GM21515 (cell line): ENCODE results near the gene RDH13.
"Not testable (repeated sequence)": the region's sequence is repeated elsewhere in the genome, so short reads cannot be mapped to it uniquely, and the experiment has no call there.

Source experiments
- ATAC-seq: cut with Tn5 transposase; IDR thresholded peaks from one replicate; pipeline ENCODE4 v1.9.1; 2021; ENCODE audit not compliant: unreplicated experiment

Gene RDH13

DNA sequence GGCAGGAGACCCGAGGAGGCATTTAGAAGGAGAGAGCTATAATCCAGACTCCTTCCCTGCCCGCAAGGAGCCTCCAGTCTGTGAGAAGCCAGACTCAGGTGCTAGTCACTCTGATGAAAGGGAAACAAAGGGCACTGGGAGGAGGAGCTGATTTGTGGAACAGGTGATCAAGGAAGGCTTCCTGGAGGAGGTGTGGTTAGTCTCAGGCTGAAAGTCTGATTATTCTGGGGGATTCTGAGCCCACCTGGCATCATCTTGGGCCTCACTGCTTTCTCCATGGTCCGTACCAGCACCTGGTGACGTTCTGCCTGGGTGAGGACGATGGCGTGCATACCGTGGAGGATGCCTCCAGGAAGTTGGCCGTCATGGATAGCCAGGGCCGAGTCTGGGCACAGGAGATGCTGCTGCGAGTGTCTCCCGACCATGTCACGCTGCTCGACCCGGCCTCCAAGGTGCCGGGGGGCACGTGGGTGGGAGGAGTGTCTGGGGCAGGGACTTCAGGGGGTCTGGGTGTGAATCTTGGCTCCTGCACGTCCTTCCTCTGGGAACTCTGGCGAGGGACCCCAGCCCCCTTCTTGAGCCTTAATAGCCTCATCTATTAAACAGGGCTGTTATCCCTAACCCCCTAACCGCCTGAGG lies 16.6 kb upstream of the RDH13 start:
- no peak for ATAC-seq

DNA sequence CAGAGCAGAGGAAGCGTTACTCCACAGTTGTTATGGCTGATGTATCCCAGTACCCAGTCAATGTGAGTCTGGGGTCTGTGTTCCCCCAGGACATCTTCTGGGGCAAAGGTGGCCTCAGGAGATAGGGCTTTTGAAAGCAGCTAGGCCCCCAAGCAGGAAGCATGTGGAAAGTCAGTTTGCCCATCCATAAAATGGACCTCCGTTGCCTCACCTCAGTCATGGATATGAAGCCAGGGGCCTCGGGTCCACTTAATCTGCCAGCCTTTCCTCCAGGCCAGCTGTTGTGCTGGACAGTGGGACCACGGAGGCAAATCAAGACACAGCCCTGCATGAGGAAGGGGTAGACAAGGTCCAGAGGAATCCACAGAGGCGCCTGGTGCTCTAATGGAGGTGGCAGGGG lies 16.0 kb upstream of the RDH13 start:
- no peak for ATAC-seq

DNA sequence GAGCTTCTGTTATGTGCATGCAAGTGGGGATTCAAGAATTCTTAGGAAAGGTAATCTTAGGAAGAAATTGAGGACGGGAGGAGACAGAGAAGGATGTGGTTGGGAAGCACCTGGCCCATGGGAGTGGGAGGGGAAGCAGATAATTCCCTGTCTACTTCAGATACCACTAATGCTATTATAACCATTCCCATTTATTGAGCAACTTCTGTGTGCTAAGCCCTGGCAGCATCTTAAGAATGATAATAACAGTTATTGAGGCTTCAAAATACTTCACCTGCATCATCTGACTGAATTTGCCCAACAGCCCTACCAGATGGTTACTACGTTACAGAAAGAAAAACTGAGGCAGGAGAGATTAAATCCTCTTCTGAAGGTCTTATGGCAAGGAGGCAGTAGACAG lies 14.2 kb upstream of the RDH13 start:
- no peak for ATAC-seq

DNA sequence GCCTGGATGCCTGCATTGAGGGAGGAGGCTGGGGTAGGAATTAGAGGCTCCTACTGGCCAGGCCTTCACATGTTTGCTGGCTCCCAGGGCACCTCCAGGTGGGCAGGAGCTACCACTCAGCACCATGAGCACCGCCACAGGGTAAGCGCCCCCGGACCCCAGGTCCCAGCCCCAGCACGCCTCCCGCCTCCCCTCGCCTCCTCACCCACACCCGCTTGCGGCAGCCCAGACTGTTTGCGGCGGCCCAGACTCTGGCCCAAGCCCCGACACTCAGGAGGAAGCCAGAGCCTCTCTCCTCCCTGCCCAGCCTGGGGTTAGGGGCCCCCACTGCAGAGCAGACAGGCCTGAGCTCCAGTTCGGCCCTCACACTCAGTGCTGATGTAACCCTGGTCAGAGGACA lies 13.4 kb upstream of the RDH13 start:
- no peak for ATAC-seq

DNA sequence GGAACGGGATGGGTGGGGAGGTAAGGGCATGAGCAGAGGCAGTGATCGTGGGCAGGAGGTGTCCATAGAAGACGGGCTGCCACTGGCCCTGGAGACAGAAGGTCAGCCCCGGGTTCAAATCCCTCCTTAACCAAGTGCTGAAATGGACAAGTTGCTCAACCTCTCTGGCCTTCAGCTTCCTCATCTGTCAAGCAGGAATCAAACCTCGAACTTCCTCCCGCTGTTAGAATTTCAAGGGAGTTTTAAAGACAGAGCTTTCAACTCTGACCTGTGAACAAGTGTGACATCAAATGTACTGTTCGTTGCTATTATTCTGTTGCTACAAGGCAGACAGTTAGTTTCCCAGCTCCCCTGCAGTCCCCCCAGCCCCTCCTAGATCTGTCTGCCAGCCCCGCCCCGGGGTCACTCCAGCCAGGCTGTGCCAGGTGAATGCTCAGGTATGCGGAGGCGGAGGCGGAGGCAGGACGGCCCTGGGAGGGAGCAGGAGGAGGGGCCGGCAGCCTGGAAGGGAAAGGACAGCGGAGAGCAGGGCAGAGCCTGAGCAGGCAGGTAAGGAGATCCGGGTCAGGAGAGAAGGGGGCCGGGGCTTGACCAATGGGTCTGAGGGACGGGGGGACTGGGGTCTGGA lies 12.5 kb upstream of the RDH13 start, which contains the start of gene EPS8L1:
Gene EPS8L1, plus strand, starts transcription at position 499 of the 628 bp plus-strand sequence. CDS start 576 bp downstream, outside the sequence.
- no peak for ATAC-seq

DNA sequence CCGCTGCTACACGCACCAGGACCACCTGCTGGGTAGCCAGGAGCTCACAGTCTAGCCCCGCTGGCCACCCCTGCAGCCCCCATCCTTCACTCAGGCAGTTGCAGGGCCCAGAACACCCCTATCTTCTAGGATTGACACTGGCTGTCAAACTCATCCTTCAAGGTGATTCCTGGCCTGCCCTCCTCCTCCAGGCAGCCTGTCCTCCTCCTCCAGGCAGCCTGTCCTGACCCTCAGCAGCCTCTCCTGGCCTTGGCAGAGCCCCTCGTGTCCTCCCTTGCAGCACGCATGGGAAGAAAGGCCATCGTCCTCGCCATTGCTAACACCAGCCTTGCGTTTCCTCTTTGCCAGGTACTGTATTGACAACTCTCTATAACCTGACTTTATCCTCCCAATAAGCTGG lies 9.0 kb upstream of the RDH13 start:
- ATAC-seq: no peak

DNA sequence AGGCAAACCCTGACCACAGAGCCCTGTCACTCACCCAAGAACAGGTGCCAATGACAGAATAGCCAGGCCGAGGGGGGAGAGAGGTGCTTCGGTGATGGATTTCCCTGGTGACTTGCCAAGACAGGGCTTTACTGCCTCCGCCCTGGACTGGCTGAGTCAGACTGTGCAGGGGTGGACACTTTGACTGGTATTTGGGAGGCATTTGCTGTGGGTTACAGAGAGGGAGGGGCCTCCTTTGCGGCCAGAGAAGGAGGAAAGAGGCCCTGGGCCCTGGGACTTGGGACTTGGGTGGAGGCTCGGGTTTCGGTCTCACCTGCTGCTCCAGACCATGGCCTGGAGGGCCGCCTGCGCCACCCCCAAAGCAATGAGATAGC lies 8.2 kb upstream of the RDH13 start:
- ATAC-seq: no peak

DNA sequence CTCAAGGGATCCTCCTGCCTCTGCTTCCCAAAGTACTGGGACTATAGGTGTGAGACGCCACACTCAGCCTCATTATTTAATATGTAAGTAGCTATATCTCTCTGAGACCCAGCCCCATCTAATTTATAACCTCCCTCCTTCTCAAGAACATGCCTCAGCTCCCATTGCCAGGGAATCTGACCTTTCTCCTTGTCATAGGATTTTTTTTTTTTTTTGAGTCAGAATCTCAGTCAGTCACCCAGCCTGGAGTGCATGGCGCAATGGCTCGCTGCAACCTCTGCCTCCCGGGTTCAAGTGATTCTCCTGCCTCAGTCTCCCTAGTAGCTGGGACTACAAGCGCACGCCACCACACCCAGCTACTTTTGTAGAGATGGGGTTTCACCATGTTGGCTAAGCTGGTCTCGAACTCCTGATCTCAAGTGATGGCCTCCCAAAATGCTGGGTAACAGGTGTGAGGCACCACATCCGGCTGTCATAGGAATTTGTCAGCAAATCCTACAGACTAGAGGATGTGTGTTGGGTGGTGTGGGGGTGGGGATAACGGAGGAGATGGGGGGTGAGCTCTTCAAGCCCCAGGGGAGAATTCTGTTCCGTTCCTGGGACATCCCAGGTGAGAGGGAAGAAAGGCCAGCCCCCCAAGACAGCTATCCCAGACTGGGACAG lies 7.6 kb upstream of the RDH13 start:
- no peak for ATAC-seq

DNA sequence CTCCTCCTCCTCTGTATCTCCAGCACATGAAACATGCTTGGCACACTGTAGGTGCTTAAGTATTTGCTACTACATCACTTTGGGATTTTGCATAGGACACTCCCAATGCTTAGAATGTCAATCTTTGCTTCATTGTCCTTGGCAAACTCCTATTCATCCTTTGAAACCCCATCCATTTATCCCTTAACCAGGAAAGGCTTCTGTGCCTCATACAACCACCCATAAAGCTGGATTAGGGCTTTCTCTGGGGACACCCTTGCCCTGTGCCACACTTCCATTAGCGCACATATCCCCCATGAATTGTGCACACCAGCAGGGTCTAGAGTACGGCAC lies 6.9 kb upstream of the RDH13 start:
- no peak for ATAC-seq

DNA sequence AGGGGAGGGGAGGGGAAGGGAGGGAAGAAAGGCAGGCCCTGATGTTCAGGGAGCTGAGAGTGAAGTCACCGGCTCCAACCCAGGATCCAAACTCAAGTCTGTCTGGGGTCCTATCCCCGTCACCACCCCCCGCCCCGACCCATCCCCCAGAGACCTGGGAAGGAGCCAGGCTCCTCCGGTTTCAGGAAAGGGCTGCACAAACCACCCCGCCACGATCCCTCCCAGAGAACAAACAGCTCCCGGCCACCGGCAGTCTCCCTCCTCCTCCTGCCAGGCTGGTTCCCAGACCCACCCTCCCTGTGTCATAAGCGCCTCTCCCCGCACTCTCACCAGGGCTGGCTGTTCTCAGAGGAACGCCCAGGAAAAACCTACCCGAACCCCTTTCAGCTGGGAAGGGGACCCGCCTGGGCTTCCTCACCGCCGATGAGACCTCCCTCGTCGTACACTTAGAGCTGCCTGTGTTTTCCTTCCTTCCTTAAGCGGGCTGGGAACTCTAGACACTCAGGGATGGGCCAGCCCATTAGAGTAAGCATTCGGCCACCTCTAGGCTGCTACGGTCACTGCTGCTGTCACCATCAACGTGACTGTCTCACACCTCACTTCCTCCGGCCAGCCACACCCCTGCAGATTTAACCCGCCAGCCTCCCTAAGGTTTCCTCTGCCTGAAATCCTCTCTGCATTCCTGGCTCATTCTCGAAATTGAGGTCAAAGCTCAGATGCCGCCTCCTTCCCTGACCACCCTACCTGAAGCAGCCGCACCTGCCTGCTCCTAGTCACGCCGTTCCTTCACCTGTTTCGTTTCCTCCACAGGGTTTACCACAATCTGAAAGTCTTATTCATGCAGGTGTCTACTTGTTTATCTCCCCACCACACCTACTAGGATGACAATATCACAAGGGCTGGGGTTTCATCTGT lies 6.3 kb upstream of the RDH13 start:
- no peak for ATAC-seq

DNA sequence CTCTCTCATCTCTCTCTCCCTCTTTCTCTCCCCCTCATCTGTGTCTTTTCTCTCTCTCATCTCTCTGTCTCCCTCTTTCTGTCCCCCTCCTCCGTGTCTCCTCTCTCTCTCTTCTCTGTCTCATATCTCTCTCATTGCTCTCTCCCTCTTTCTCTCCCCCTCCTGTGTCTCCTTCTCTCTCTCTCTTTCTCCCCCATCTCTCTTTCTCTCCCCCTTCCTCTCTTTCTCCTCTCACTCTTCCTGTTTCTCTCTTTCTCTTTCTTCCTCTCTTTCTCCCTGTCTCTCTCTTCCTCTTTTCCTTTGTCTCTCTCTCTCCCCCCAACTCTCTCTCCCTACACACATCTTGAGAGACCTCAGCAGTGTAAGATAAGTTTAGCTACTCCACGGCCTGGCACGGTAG lies 4.9 kb upstream of the RDH13 start:
- no peak for ATAC-seq

DNA sequence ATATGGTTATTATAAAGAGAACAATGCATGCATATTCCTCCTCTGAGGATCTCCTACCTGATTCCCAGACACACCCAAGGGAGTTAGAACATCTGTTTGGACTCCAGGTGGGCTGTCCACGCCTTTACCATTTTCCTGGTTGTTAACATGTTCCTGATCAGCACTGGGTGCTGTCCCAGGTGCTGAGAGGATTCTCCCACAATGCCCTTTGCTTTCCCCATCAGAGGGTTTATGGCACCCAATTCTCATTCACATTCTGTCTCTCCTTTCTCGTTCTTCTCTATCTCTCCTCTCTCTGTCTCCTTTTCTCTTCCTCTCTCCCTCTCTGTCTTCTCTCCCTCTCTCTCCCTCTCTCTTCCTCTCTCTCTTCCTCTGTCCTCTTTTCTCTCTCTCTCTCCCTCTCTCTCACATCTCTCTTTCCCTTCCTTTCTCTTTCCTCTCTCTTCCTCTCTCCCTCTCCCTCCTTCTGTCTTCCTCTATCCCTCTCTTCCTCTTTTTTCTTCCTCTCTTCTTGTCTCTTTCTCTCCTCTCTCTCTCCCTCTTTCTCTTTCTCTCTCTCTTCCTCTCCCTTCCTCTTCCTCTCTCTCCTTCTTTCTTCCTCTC lies 3.3 kb upstream of the RDH13 start:
- no peak for ATAC-seq

DNA sequence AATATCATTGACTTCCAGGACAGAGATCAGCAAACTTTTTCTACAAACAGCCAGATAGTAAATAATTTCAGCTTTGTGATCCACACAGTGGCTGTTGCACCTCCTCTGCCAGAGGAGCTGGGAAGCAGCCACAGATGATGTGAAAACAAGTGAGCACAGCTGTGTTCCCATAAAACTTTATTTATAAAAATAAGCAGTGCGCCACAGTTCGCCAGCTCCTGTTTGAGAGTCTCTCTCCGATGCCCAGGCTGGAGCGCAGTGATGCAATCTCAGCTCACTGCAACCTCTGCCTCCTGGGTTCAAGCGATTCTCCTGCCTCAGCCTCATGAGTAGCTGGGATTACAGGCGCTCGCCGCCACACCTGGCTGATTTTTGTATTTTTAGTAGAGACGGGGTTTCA lies 2.6 kb upstream of the RDH13 start:
- not testable (repeated sequence) for ATAC-seq

DNA sequence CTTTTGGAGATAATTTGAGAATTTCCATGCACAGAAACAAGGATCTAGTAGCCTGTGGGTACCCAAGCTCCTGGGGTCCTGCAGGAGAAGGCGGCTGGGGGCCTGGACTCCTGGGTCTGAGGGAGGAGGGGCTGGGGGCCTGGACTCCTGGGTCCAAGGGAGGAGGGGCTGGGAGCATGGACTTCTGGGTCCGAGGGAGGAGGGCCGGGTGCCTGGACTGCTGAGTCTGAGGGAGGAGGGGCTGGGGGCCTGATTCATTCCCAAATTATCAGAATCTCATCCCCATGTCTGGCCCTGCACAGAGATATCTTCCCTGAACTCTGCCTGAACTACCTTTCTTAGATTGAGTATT lies 520 bp upstream of the RDH13 start:
- no peak for ATAC-seq

DNA sequence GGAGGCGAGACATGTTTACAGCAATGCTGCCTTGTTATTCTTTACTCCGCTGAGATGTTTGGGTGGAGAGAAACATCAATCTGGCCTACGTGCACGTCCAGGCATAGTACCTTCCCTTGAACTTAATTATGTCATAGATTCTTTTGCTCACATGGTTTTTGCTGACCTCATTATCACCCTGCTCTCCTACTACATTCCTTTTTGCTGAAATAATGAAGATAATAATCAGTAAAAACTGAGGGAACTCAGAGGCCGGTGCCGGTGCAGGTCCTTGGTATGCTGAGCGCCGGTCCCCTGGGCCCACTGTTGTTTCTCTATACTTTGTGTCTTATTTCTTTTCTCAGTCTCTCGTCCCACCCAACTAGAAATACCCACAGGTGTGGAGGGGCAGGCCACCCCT lies 2.7 kb downstream of the RDH13 start:
- ATAC-seq: not testable (repeated sequence)

DNA sequence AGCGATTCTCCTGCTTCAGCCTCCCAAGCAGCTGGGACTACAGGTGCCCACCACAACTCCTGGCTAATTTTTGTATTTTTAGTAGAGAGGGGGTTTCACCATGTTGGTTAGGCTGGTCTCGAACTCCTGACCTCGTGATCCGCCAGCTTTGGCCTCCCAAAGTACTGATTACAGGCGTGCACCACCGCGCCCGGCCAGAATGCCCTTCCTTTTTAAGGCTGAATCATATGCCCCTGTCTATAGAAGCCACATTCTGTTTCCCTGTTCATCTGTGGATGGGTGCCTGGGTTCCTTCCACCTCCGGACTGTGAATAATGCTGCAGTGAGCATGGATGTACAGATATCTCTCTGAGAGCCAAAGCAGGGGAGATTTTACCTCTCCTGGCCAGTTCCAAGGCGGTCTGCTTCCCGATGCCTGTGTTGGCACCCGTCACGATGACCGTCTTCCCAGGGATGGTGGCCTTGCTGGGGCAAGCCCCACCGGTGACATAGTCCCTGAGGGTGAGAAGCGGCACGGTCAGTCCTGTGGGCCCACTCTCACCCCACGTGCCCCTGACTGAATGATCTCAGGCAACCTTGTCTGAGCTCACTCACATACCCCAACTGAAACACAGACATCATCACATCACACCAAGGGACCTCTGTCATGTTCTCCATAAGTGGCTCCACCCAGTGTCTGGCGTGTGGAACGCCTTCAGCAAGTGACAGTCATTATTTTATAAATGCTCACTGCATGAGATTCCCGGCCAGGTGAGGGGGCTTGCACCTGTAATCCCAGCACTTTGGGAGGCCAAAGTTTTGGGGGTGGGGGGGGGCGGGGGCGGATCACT lies 4.0 kb downstream of the RDH13 start:
- no peak for ATAC-seq

DNA sequence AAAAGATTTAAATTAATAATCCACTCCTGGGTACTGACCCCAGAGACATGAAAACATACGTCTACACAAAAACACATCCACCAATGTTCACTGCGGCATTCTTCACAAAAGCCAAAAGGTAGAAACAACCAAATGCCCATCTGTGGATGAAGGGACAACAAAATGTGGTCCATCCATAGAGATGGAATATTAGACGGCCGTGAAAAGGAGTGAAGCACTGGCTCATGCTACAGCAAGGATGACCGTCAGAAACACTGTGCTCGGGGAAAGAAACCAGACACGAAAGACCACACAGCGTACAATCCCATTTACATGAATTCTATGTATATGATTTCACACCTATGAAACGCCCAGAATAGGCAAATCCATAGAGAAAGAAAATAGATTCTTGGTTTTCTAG lies 6.1 kb downstream of the RDH13 start:
- no peak for ATAC-seq

DNA sequence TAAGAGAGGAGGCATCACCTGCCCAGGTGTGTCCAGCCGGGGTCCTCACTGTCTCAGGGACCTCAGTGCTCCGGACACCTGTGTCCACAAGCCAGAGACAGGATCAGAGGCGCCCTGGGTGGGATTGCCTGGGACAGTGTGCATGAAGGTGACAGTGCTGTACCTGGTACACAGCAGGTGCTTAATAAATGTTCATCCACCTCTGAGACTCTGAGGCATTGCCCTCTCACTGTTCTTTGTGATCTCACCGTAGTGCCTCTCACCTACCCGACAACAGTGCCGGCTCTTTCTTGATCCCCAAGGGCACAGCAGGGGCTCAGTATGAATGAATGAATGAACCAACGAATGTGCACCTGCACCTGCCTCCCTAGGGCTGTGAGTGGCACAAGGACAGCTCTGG lies 9.2 kb downstream of the RDH13 start:
- no peak for ATAC-seq

DNA sequence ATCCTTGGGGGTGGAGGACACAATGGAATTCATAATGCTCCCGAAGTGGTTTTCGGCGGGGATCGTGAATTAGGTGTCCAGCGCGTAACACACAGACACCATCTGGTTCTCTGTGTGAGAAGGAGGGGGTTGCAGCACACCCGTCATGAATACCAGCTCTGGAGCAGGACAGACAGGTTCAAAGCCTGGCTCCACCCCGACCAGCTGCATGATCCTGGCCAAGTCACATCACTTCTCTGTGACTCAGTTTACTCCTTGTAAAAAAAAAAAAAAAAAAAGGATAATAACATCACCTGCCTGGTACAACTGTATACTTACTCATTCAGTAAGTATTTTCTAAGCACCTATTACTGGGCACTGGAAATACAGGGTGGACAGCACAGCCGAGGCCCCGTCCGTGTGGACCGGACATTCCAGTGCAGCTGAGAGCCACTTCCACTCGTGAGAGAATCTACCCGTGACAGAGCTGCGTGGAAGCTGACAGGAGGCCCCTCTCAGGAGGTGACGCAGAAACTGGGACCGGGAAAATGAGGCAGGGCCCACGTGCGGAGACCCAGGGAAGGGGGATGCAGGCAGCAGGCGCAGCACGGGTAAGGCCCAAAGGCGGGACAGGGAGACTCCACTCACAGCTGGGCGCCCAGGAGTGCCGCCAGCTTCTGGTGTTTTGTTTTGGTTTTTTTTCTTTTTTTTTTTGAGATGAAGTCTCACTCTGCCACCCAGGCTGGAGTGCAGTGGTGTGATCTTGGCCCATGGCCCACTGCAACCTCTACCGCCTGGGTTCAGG lies 12.0 kb downstream of the RDH13 start:
- ATAC-seq: no peak

DNA sequence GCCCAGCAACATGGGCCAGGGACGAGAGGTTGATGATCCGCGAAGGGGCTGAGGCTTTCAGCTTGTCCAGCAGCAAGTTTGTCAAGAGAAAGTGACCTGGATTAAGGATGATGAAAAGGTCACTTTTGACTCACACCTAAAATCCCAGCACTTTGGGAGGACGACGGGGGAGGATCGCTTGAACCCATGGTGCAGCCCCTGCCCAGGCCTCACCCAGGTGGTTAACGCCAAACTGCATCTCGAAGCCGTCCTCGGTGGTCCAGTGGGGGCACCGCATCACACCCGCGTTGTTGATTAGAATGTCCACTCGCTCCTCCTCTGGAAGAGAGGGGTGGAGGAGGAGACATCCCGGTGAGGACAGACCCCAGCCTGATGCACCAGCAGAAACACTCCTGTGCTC lies 14.5 kb downstream of the RDH13 start:
- ATAC-seq: no peak
